SU-DHL-6 (cell line): ENCODE data around the gene ARRB1.

Experiments used
- H2AFZ ChIP-seq: fragments of 200-600 bp; sonication (generic); 2 replicates; pipeline ENCODE4 v1.6.1; 2014; ENCODE audit warnings: low read depth, mild to moderate bottlenecking, moderate library complexity, mixed read lengths, antibody characterized with exemption, low read length; ENCODE audit not compliant: severe bottlenecking
- H3F3A ChIP-seq: fragments of 200-600 bp; shearing (Covaris generic); 2 replicates; pipeline ENCODE4 v1.6.0; 2016; ENCODE audit warnings: antibody characterized with exemption, mild to moderate bottlenecking; ENCODE audit not compliant: insufficient read depth
- H3K27ac ChIP-seq: fragments of 200-600 bp; sonication (generic); 2 replicates; pipeline ENCODE4 v1.5.1; 2016; ENCODE audit warnings: low read depth, mild to moderate bottlenecking, low read length, moderate library complexity, mixed read lengths
- H3K27me3 ChIP-seq: fragments of 200-600 bp; sonication (generic), shearing (Covaris generic); 2 replicates; pipeline ENCODE4 v1.6.0; 2014; ENCODE audit warnings: mild to moderate bottlenecking, low read length
- H3K36me3 ChIP-seq: fragments of 200-600 bp; sonication (generic); 2 replicates; pipeline ENCODE4 v1.6.1; 2014; ENCODE audit warnings: mild to moderate bottlenecking, low read length, mixed read lengths
- H3K4me2 ChIP-seq: fragments of 300-600, 200-600 bp; shearing (Covaris generic), sonication (generic); 2 replicates; pipeline ENCODE4 v1.6.0; 2014; ENCODE audit warnings: low read length, low read depth, mild to moderate bottlenecking; ENCODE audit not compliant: poor library complexity, severe bottlenecking
- H3K4me3 ChIP-seq: fragments of 200-600 bp; sonication (generic); 2 replicates; pipeline ENCODE4 v1.5.1; 2014; ENCODE audit warnings: antibody characterized with exemption, low read length, mild to moderate bottlenecking, mixed read lengths; ENCODE audit not compliant: insufficient read depth, poor library complexity, severe bottlenecking
- H3K79me2 ChIP-seq: fragments of 200-600 bp; sonication (generic); 2 replicates; pipeline ENCODE4 v1.6.1; 2014; ENCODE audit warnings: mild to moderate bottlenecking, low read length, moderate library complexity; ENCODE audit not compliant: insufficient read depth
- H3K9ac ChIP-seq: fragments of 200-600 bp; sonication (generic); 2 replicates; pipeline ENCODE4 v1.7.0; 2014; ENCODE audit warnings: mild to moderate bottlenecking, low read length
- H3K9me2 ChIP-seq: fragments of 200-600 bp; sonication (generic); replicated peaks from 2 replicates; pipeline ENCODE4 v1.6.1; 2014; ENCODE audit warnings: low read length; ENCODE audit not compliant: insufficient read depth
- H3K9me3 ChIP-seq: fragments of 200-600 bp; sonication (generic); 2 replicates; pipeline ENCODE4 v1.6.1; 2014; ENCODE audit warnings: low read length, mixed read lengths; ENCODE audit not compliant: insufficient read depth
- H4K20me1 ChIP-seq: fragments of 200-600 bp; sonication (generic); 2 replicates; pipeline ENCODE4 v1.6.1; 2014; ENCODE audit warnings: low read depth, mild to moderate bottlenecking, antibody characterized with exemption, low read length, moderate library complexity, mixed read lengths
- CTCF ChIP-seq: fragments of 200-600 bp; sonication (generic); IDR thresholded peaks from one replicate; pipeline ENCODE4 v1.5.1; 2017; ENCODE audit warnings: antibody characterized with exemption, mild to moderate bottlenecking, low read length, moderate library complexity; ENCODE audit not compliant: insufficient read depth, poor library complexity, severe bottlenecking
- EZH2phosphoT487 ChIP-seq: fragments of 200-600 bp; sonication (generic), shearing (Covaris generic); conservative IDR thresholded peaks from 2 replicates; pipeline ENCODE4 v1.6.1; 2018; ENCODE audit warnings: mild to moderate bottlenecking, antibody characterized with exemption, low read length, moderate library complexity, mixed read lengths

The ARRB1 gene

GRCh38 chr11:75346296-75346695, 5.2 kb downstream of the ARRB1 start:
- Histone ChIP-seq H3K36me3 (no peaks in the 10 kb centered on the region), H4K20me1 (no peaks in the 10 kb centered on the region), H3F3A (no peaks in the 10 kb centered on the region), H3K9me3 (no peaks in the 10 kb centered on the region), H3K27ac (no peak overlapping the region), H3K79me2 (no peaks in the 10 kb centered on the region), H3K4me3 (no peak overlapping the region), H3K27me3 (no peaks in the 10 kb centered on the region), H2AFZ (no peak overlapping the region), H3K9me2 (no peaks in the 10 kb centered on the region), H3K4me2 (no peak overlapping the region), H3K9ac (no peak overlapping the region)
- TF ChIP-seq EZH2phosphoT487 (no peak), CTCF (no peak)

GRCh38 chr11:75345455-75346160, 5.9 kb downstream of the ARRB1 start:
- Histone ChIP-seq H3K9ac (no peak overlapping the region), H3K4me3 (no peak overlapping the region), H4K20me1 (no peaks in the 10 kb centered on the region), H3K9me2 (no peaks in the 10 kb centered on the region), H3K79me2 (no peaks in the 10 kb centered on the region), H2AFZ (no peak overlapping the region), H3K4me2 (no peak overlapping the region), H3K27me3 (no peaks in the 10 kb centered on the region), H3K9me3 (no peaks in the 10 kb centered on the region), H3K36me3 (no peaks in the 10 kb centered on the region), H3F3A (no peaks in the 10 kb centered on the region), H3K27ac (no peak overlapping the region)
- TF ChIP-seq EZH2phosphoT487 (no peak), CTCF (no peak)

- no peaks in the 10 kb centered on the region for H3K9me3 ChIP-seq
- no peaks in the 10 kb centered on the region for H3K79me2 ChIP-seq
- no peaks in the 10 kb centered on the region for H3F3A ChIP-seq
- H3K9me2 ChIP-seq: no peaks in the 10 kb centered on the region
- no peak overlapping the region for H3K27ac ChIP-seq
- no peaks in the 10 kb centered on the region for H3K27me3 ChIP-seq
- no peaks in the 10 kb centered on the region for H3K36me3 ChIP-seq
- H4K20me1 ChIP-seq: no peaks in the 10 kb centered on the region
- H2AFZ ChIP-seq: no peak overlapping the region
- no peak overlapping the region for H3K4me3 ChIP-seq
- TF ChIP-seq EZH2phosphoT487 (no peak), CTCF (no peak)
- no peak overlapping the region for H3K9ac ChIP-seq
- H3K4me2 ChIP-seq: no peak overlapping the region
Measured at GRCh38 chr11:75344761-75345454, 6.6 kb downstream of the ARRB1 start.
